ENCODE results near the gene ESPN. TPM values are rescaled to one million over a fixed set of nuclear protein-coding genes. Genes with fewer than 3 reads are reported as not detected.

ESPN gene
- total and polyA plus RNA-seq, 2 of the 8 experiments (the other 6 are each of a cell fraction or from before 2014, with no cell fraction given): 5.2 to 16.3 TPM

DNA sequence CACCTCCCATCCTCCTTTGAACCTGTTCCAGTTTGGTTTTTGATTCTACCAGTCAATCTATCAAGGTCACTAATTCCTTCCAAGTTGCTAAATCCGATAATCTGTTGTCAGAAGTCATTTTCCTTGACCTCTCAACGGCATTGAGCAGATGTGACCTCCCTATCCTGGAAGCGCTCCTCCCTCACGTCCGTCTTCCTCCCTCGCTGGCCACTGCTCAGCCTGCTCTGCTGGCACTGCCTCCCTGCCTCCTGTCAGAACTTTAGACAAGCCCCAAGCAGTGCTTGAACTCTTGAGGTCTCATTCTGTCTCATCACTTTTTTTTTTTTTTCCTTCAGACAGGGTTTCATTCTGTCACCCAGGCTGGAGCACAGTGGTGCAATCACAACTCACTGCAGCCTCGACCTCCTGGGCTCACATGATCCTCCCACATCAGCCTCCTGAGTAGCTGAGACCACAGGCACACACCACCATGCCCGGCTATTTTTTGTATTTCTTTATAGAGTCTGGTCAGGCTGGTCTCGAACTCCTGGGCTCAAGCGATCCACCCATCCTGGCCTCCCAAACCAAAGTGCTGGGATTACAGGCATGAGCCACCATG, 26.6 kb upstream of the ESPN start:
- H2BK120ac ChIP-seq (replicated peaks; ENCODE audit: low read depth, low read length): no peak overlapping the region
- no peak overlapping the region for H2BK15ac ChIP-seq (ENCODE audit: low read length)
- no peaks in the 10 kb centered on the region; a peak in 1 of 4 replicates for H3K9me3 ChIP-seq (ENCODE audit: insufficient read depth in 2 of 2, low read depth in 1 of 2, low read length in 1 of 2)
- H3K4me2 ChIP-seq (ENCODE audit: insufficient read depth in 1 of 2, low read depth in 2 of 2, low read length in 2 of 2): no peak overlapping the region
- ChIA-PET POLR2A (ENCODE audit: partially characterized antibody) (interaction anchor here (0.8 to 1.3 kb wide), 2 partner anchors 16 to 39 kb away, joined by 3 to 4 read pairs; no protein-coding TSS in a partner anchor), CTCF (ENCODE audit: partially characterized antibody) (interaction anchor here (0.8 to 58.4 kb wide), 9 partner anchors 12 to 152 kb away, joined by 3 to 1769 read pairs (median 5); no protein-coding TSS in a partner anchor)
- 0 out of 2 replicates have a peak overlapping the region, but pooled peaks have one; percentile 60 for H2BK12ac ChIP-seq (ENCODE audit: low read depth, low read length)
- no peak overlapping the region for H3K4ac ChIP-seq (replicated peaks; ENCODE audit: insufficient read length, low read depth, low read length)
- no peaks in the 10 kb centered on the region for H3K79me1 ChIP-seq (ENCODE audit: low read depth, low read length)
- H4K20me1 ChIP-seq (replicated peaks in 1 of 2; ENCODE audit: control insufficient read depth in 1 of 2, insufficient read depth in 2 of 2, low read length in 2 of 2): no peaks in the 10 kb centered on the region
- H2AFZ ChIP-seq (ENCODE audit: low read length): no peak overlapping the region
- peak overlapping the region; percentile 52 for H3K23ac ChIP-seq (ENCODE audit: insufficient read length)
- H4K91ac ChIP-seq (replicated peaks; ENCODE audit: insufficient read length, low read length): no peak overlapping the region
- no peak overlapping the region for H3K56ac ChIP-seq (replicated peaks; ENCODE audit: insufficient read length, low read depth, low read length)
- no peak overlapping the region for H3K9ac ChIP-seq (replicated peaks in 1 of 4; ENCODE audit: extremely low read depth in 1 of 4, low read depth in 3 of 4, low read length in 3 of 4)
- H2AK5ac ChIP-seq (ENCODE audit: low read depth, low read length): no peak overlapping the region
- H3K4me3 ChIP-seq (ENCODE audit: extremely low read depth in 1 of 4, insufficient read depth in 2 of 4, low read depth in 3 of 4, low read length in 4 of 4): no peak overlapping the region
- DNase-seq (ENCODE audit: low read depth in 1 of 2, low spot score in 2 of 2): no peak
- no peak overlapping the region for H4K5ac ChIP-seq (ENCODE audit: insufficient read length, low read depth, low read length)
- no peak for FAIRE-seq
- no peaks in the 10 kb centered on the region for H3K36me3 ChIP-seq (ENCODE audit: control insufficient read depth in 2 of 4, insufficient read depth in 4 of 4, low read length in 3 of 4)
- no peaks in the 10 kb centered on the region for H3K27me3 ChIP-seq (replicated peaks in 1 of 4; ENCODE audit: control insufficient read depth in 3 of 4, extremely low read depth in 1 of 4, insufficient read depth in 3 of 4, low read length in 3 of 4)
- no peak overlapping the region for H4K8ac ChIP-seq (ENCODE audit: extremely low read depth, insufficient read depth, low read length)
- no peak overlapping the region for H3K27ac ChIP-seq (ENCODE audit: low read depth, low read length)
- no peak overlapping the region for H3K18ac ChIP-seq (ENCODE audit: extremely low read depth, low read length)
- H2BK20ac ChIP-seq (ENCODE audit: low read length): no peak overlapping the region
- H3K79me2 ChIP-seq (ENCODE audit: control insufficient read depth in 1 of 2, insufficient read depth in 2 of 2, low read length in 2 of 2): no peaks in the 10 kb centered on the region
- H2BK5ac ChIP-seq (ENCODE audit: low read depth, low read length): no peak overlapping the region
- H3K14ac ChIP-seq (ENCODE audit: insufficient read length): no peak overlapping the region
- no peaks in the 10 kb centered on the region; the same call in 1 of the 2 replicates for H3K23me2 ChIP-seq (ENCODE audit: low read depth, low read length)
- peaks cover 0 to 4% (median 4%) of the 10 kb centered on the region in 4 experiments; a peak in 3 of 7 replicates for H3K4me1 ChIP-seq (replicated peaks in 1 of 4; ENCODE audit: control insufficient read depth in 3 of 4, insufficient read depth in 4 of 4, low read length in 3 of 4)
- 87% methylated on average over 10 of the region's 10 CpGs; no CpG with 5 or more reads in 1 of the 2 experiments for WGBS, 2 experiments (ENCODE audit: extremely low coverage in 1 of 2, insufficient coverage in 1 of 2, insufficient read length in 1 of 2, insufficient replicate concordance in 2 of 2, low coverage in 1 of 2, low lambda C conversion rate in 2 of 2, missing lambda C conversion rate in 1 of 2)
- no peak for TF ChIP-seq CBX8 (IDR thresholded peaks at IDR 0.05; ENCODE audit: borderline replicate concordance, low read depth, low read length)
- TF ChIP-seq SAP30 (IDR thresholded peaks at IDR 0.05; ENCODE audit: insufficient read depth, insufficient replicate concordance, low read length): no peak
- TF ChIP-seq BACH1 (IDR thresholded peaks at IDR 0.05; ENCODE audit: low read length): no peak

Measured in H1 (cell line).